CD14-positive monocyte (primary cell): ENCODE data around the gene CRB2. TPM values are rescaled to one million over a fixed set of nuclear protein-coding genes. Genes with fewer than 3 reads are reported as not detected.

Source experiments
- DNase-seq, 3 donors: peaks; one replicate each; pipeline ENCODE4 v3.0.0-alpha.2; 2011 to 2022
- H2AFZ ChIP-seq: 2 replicates; pipeline ENCODE4 v1.6.0; 2012; ENCODE audit warnings: mild to moderate bottlenecking, low read depth, low read length, inconsistent platforms; ENCODE audit not compliant: insufficient read depth, poor library complexity, severe bottlenecking
- H3K27ac ChIP-seq, 2 donors: 1 replicate in 1 of 2; 2 replicates in 1 of 2; pipeline ENCODE4 v1.5.1; 2012 to 2013; ENCODE audit warnings: low read length in 2 of 2, control low read depth in 1 of 2, inconsistent platforms in 1 of 2, low read depth in 1 of 2, mild to moderate bottlenecking in 1 of 2
- H3K27me3 ChIP-seq, 2 donors: one replicate each; pipeline versions ENCODE4 v1.6.0 to v1.6.1; 2011 to 2013; ENCODE audit warnings: low read length in 2 of 2; ENCODE audit not compliant: control insufficient read depth in 2 of 2, insufficient read depth in 2 of 2
- H3K36me3 ChIP-seq, 2 donors: replicated peaks in 1 of 2; 1 replicate in 1 of 2; 2 replicates in 1 of 2; pipeline versions ENCODE4 v1.5.1 to v1.6.1; 2012 to 2013; ENCODE audit warnings: low read length in 2 of 2, control low read depth in 1 of 2, inconsistent platforms in 1 of 2, mild to moderate bottlenecking in 1 of 2; ENCODE audit not compliant: insufficient read depth in 2 of 2, control insufficient read depth in 1 of 2
- H3K4me1 ChIP-seq, 2 donors: 1 replicate in 1 of 2; 2 replicates in 1 of 2; pipeline versions ENCODE4 v1.5.1 to v1.6.1; 2012 to 2013; ENCODE audit warnings: low read length in 2 of 2, control low read depth in 1 of 2, inconsistent platforms in 1 of 2, mild to moderate bottlenecking in 1 of 2, moderate library complexity in 1 of 2; ENCODE audit not compliant: insufficient read depth in 2 of 2, control insufficient read depth in 1 of 2
- H3K4me2 ChIP-seq: replicated peaks from 2 replicates; pipeline ENCODE3; 2012; ENCODE audit warnings: low read length, moderate library complexity, mild to moderate bottlenecking; ENCODE audit not compliant: poor library complexity, severe bottlenecking; ENCODE audit errors: extremely low read depth
- H3K4me3 ChIP-seq, 3 experiments: fragments of 200-600 bp in 1 of 3; sonication (generic) in 1 of 3; replicated peaks in 1 of 3; 1 replicate in 2 of 3; 2 replicates in 1 of 3; pipeline ENCODE4 v1.5.1; 2011 to 2013; ENCODE audit warnings: low read length in 3 of 3, mild to moderate bottlenecking in 3 of 3, control low read depth in 2 of 3, low read depth in 2 of 3, inconsistent platforms in 1 of 3, moderate library complexity in 1 of 3
- H3K79me2 ChIP-seq: 2 replicates; pipeline ENCODE4 v1.6.0; 2012; ENCODE audit warnings: mild to moderate bottlenecking, control low read depth, inconsistent platforms, low read length, moderate library complexity; ENCODE audit not compliant: insufficient read depth
- H3K9ac ChIP-seq: 2 replicates; pipeline ENCODE4 v1.6.0; 2017; ENCODE audit warnings: low read length, mild to moderate bottlenecking; ENCODE audit not compliant: insufficient read depth, poor library complexity, severe bottlenecking
- H3K9me3 ChIP-seq, 2 donors: replicated peaks in 1 of 2; 1 replicate in 1 of 2; 2 replicates in 1 of 2; pipeline versions ENCODE4 v1.5.1 to v1.6.1; 2012 to 2013; ENCODE audit warnings: low read length in 2 of 2, control low read depth in 1 of 2; ENCODE audit not compliant: control insufficient read depth in 1 of 2, insufficient read depth in 1 of 2
- H4K20me1 ChIP-seq: 2 replicates; pipeline ENCODE4 v1.6.0; 2012; ENCODE audit warnings: mild to moderate bottlenecking, low read length, control low read depth, moderate library complexity; ENCODE audit not compliant: insufficient read depth
- H3K27ac Mint-ChIP-seq, 7 donors: one replicate each; pipeline ENCODE4 v1.8.0; 2020; ENCODE audit warnings: mild to moderate bottlenecking in 7 of 7, mixed read lengths in 7 of 7, moderate library complexity in 6 of 7, inconsistent platforms in 2 of 7
- H3K27me3 Mint-ChIP-seq, 3 donors: one replicate each; pipeline ENCODE4 v1.8.0; 2021 to 2022; ENCODE audit warnings: low read depth in 3 of 3, mild to moderate bottlenecking in 3 of 3, mixed read lengths in 3 of 3, moderate library complexity in 3 of 3, inconsistent platforms in 1 of 3
- H3K36me3 Mint-ChIP-seq, 2 donors: one replicate each; pipeline ENCODE4 v1.8.0; 2020; ENCODE audit warnings: mixed read lengths in 2 of 2, inconsistent platforms in 1 of 2, mild to moderate bottlenecking in 1 of 2
- H3K4me1 Mint-ChIP-seq: one replicate; pipeline ENCODE4 v1.8.0; 2020; ENCODE audit warnings: mild to moderate bottlenecking, mixed read lengths
- H3K4me3 Mint-ChIP-seq, 2 donors: one replicate each; pipeline ENCODE4 v1.8.0; 2020; ENCODE audit warnings: mild to moderate bottlenecking in 2 of 2, mixed read lengths in 2 of 2, moderate library complexity in 1 of 2
- H3K9me3 Mint-ChIP-seq, 7 donors: one replicate each; pipeline ENCODE4 v1.8.0; 2020 to 2022; ENCODE audit warnings: mixed read lengths in 7 of 7, mild to moderate bottlenecking in 6 of 7, moderate library complexity in 6 of 7, inconsistent platforms in 2 of 7
- WGBS: methylation state at CpG from one replicate; pipeline ENCODE4 v1.1.5; 2013; ENCODE audit warnings: missing lambda C conversion rate; ENCODE audit not compliant: insufficient coverage; 5-methylcytosine and 5-hydroxymethylcytosine counted together
- intact Hi-C, 2 donors: fragments of 100-400 bp; cut with micrococcal nuclease; formaldehyde crosslinking; loops; one replicate each; pipeline versions ENCODE4 v1.15.0 to v1.15.1; 2023
- polyA plus RNA-seq, 3 donors: library from polyadenylated mRNA; depleted of rRNA in 1 of 3; unstranded in 2 of 3; stranded (reverse) in 1 of 3; fragments of 300-500 nt in 2 of 3; fragments of >200 nt in 1 of 3; fragmentation: Illumina TruSeq in 2 of 3; gene quantifications; 1 replicate in 2 of 3; 2 replicates in 1 of 3; pipeline ENCODE4 v1.2.3, GENCODE V29; 2012 to 2021
- TF ChIP-seq, protein P1 (sequence below): fragments of 200-600 bp; IDR thresholded peaks from one replicate; pipeline ENCODE4 v1.8.0; 2022; ENCODE audit warnings: antibody characterized with exemption, mild to moderate bottlenecking

The CRB2 gene
- polyA plus RNA-seq, 3 donors: not detected

DNA sequence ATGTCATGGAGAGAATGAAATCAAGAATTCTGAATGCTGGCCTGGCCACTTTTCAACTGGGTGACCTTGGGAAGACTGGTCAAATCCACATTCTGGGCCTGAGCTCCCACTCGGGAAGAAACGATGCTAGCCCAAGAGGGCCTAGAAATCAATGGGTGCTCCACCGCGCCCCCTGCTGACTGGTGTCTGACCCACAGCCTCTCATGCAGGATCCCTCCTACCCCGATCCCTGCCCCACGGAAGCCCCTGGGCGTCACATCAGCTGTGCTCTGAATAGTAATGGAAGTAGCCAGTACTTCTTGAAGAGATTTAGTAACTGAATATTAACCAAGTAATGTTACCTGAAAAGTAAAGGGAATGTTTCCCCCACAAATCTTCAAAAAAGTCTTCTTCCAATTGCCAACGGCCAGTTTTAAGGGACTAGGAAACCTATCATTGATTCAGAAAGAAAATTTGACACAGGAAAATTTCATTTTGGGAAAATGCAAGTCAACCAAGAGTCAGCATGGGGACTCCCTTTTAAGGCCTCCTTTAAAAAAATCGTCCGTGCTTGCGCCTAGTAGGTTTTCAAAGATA, 43.9 kb downstream of the CRB2 start:
- H3K27ac ChIP-seq: no peak overlapping the region
- H3K36me3 ChIP-seq: peaks cover 62 to 90% of the 10 kb centered on the region in 2 donors
- peaks cover 13% of the 10 kb centered on the region for H4K20me1 ChIP-seq
- DNase-seq: no peak
- Mint-ChIP-seq H3K27me3 (peaks cover 0 to 4% (median 2%) of the 10 kb centered on the region in 3 donors), H3K27ac (no peak overlapping the region), H3K4me3 (no peak overlapping the region), H3K9me3 (no peaks in the 10 kb centered on the region), H3K4me1 (no peaks in the 10 kb centered on the region), H3K36me3 (peaks cover 64 to 86% of the 10 kb centered on the region in 2 donors)
- no peaks in the 10 kb centered on the region for H3K27me3 ChIP-seq
- H3K9me3 ChIP-seq: no peaks in the 10 kb centered on the region
- 91% methylated on average over 5 of the region's 11 CpGs for WGBS
- TF ChIP-seq, protein P1, sequence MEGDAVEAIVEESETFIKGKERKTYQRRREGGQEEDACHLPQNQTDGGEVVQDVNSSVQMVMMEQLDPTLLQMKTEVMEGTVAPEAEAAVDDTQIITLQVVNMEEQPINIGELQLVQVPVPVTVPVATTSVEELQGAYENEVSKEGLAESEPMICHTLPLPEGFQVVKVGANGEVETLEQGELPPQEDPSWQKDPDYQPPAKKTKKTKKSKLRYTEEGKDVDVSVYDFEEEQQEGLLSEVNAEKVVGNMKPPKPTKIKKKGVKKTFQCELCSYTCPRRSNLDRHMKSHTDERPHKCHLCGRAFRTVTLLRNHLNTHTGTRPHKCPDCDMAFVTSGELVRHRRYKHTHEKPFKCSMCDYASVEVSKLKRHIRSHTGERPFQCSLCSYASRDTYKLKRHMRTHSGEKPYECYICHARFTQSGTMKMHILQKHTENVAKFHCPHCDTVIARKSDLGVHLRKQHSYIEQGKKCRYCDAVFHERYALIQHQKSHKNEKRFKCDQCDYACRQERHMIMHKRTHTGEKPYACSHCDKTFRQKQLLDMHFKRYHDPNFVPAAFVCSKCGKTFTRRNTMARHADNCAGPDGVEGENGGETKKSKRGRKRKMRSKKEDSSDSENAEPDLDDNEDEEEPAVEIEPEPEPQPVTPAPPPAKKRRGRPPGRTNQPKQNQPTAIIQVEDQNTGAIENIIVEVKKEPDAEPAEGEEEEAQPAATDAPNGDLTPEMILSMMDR: peak; percentile 58
- no peak overlapping the region for H3K4me3 ChIP-seq
- H3K79me2 ChIP-seq: no peaks in the 10 kb centered on the region
- H2AFZ ChIP-seq: no peak overlapping the region
- no peak overlapping the region for H3K4me2 ChIP-seq
- H3K4me1 ChIP-seq: no peaks in the 10 kb centered on the region
- H3K9ac ChIP-seq: no peak overlapping the region
- intact Hi-C loops: no loop called here

DNA sequence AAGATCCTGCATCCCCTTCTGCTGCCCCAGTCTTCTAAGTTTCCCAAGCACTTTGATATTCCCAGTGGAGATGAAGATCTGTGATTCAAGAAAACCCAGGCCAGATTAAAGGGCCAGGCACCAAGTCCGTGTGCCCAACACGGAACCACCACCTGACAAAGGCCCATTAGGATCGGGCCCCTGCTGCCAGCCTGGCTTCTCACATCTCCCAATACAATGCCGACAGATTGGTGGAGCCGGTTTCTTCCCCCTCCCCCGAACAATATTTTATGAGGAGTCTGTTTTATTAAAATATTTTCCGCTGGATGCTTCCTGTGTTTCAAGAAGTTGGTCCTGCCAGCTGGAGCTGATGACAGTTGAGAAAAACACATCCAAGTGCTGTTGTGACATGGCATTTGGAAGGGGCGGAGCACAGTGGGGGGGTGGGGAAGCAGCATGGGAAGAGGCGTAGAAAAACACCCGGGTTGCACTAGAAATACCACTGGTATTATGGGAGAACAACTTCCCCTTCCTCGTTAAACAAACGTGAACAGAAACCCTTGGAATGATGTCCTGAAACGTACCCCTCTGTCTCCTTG, 45.0 kb downstream of the CRB2 start:
- H3K36me3 ChIP-seq: peaks cover 56 to 79% of the 10 kb centered on the region in 2 donors
- Mint-ChIP-seq H3K4me3 (no peak overlapping the region), H3K36me3 (peaks cover 56 to 77% of the 10 kb centered on the region in 2 donors), H3K27ac (no peak overlapping the region), H3K9me3 (no peaks in the 10 kb centered on the region), H3K4me1 (no peaks in the 10 kb centered on the region), H3K27me3 (peaks cover 0 to 4% (median 2%) of the 10 kb centered on the region in 3 donors)
- peaks cover 15% of the 10 kb centered on the region for H4K20me1 ChIP-seq
- H3K4me2 ChIP-seq: no peak overlapping the region
- TF ChIP-seq, protein P1: no peak
- no peaks in the 10 kb centered on the region for H3K9me3 ChIP-seq
- no peak for DNase-seq
- no peak overlapping the region for H3K9ac ChIP-seq
- intact Hi-C loops: no loop called here
- no peaks in the 10 kb centered on the region for H3K79me2 ChIP-seq
- no peaks in the 10 kb centered on the region for H3K4me1 ChIP-seq
- H2AFZ ChIP-seq: no peak overlapping the region
- no peaks in the 10 kb centered on the region for H3K27me3 ChIP-seq
- no peak overlapping the region for H3K4me3 ChIP-seq
- 66% methylated on average over 4 of the region's 13 CpGs for WGBS
- no peak overlapping the region for H3K27ac ChIP-seq
